Prostate gland (tissue), 2 donors: Measurements from ENCODE around the gene FHOD3.

ENCODE experiments used
- CTCF ChIP-seq, 4 experiments: fragments of 200-600 bp in 2 of 4; fragments of 450-650 bp in 2 of 4; sonication (generic) in 2 of 4; IDR thresholded peaks; 1 replicate in 3 of 4; 2 replicates in 1 of 4; pipeline ENCODE4 v1.5.1; 2016 to 2019; ENCODE audit warnings: antibody characterized with exemption in 4 of 4, mild to moderate bottlenecking in 2 of 4, moderate library complexity in 2 of 4
- POLR2A ChIP-seq: fragments of 450-650 bp; IDR thresholded peaks from one replicate; pipeline ENCODE4 v1.6.1; 2016; ENCODE audit warnings: antibody characterized with exemption, mild to moderate bottlenecking
- POLR2AphosphoS5 ChIP-seq: sonication (generic); formaldehyde crosslinking; IDR thresholded peaks from one replicate; pipeline ENCODE4 v1.6.1; 2017; ENCODE audit warnings: antibody characterized with exemption

GRCh38 chr18:36625386-36625785 is 327.9 kb downstream of the FHOD3 start:
- TF ChIP-seq CTCF (IDR thresholded peaks at IDR 0.05) (no peak), POLR2AphosphoS5 (no peak), POLR2A (no peak)
